Measurements from ENCODE around the gene RBX1.

RBX1 gene

DNA sequence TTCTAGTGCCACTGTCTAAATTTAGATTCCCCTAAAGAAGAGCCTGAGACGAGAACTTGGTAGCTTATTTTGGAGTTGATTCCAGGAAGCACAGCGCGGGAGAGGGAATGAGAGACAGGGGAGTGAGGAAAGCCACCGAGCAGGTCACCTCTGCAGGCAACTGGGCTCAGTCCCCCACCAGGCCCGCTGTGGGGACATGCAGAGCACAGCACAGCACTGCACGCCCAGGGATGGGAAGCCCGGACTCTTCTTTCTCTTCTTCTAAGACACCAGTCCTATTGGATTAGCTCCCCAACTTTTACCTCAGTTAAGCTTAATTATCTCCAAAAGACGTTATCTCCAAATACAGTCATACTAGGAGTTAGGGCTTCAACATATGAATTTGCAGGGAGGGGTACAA lies 28.7 kb downstream of the RBX1 start:
- no peak for DNase-seq (ENCODE audit: low read depth)
- no peak overlapping the region for H3K4me3 ChIP-seq (ENCODE audit: low read depth, low read length)
- TF ChIP-seq, protein P1, sequence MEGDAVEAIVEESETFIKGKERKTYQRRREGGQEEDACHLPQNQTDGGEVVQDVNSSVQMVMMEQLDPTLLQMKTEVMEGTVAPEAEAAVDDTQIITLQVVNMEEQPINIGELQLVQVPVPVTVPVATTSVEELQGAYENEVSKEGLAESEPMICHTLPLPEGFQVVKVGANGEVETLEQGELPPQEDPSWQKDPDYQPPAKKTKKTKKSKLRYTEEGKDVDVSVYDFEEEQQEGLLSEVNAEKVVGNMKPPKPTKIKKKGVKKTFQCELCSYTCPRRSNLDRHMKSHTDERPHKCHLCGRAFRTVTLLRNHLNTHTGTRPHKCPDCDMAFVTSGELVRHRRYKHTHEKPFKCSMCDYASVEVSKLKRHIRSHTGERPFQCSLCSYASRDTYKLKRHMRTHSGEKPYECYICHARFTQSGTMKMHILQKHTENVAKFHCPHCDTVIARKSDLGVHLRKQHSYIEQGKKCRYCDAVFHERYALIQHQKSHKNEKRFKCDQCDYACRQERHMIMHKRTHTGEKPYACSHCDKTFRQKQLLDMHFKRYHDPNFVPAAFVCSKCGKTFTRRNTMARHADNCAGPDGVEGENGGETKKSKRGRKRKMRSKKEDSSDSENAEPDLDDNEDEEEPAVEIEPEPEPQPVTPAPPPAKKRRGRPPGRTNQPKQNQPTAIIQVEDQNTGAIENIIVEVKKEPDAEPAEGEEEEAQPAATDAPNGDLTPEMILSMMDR (IDR thresholded peaks at IDR 0.05; ENCODE audit: low read depth, low read length, missing control alignments), result no peak

DNA sequence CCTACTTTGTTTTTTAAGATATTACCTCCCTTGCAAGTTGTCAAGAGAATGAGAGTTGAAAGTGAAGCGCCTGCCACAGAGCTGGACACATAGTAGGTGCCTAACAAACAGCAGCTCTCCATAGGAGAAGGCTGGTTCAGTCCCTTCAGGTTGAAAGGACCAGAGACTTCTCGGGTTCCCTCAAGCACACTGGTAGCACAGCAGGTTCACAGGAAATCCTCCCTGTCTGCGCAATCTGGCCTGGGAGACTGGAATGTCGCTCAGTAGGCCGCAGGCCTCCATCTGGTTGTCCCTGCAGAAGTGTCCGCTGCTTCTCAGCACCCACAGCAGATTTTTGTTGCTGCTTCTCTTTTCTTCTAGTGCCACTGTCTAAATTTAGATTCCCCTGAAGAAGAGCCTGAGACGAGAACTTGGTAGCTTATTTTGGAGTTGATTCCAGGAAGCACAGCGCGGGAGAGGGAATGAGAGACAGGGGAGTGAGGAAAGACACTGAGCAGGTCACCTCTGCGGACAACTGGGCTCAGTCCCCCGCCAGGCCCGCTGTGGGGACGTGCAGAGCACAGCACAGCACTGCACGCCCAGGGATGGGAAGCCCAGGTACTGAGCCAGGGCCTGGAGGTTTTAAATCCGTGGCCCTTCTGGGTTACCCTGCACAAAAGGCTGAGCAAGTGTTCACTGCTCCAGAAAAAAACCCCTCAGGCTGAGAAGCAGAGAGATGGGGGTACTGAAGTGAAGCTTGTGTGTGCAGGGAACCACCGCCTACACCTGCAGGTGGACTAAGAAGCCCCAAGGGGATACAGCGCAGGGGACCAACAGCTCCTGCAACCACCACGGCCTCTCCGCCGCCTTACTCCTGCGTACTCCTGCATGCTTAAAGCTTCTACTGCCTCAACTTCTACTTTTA lies 31.6 kb downstream of the RBX1 start:
- TF ChIP-seq, protein P1 (IDR thresholded peaks at IDR 0.05; ENCODE audit: low read depth, low read length, missing control alignments), result no peak
- H3K4me3 ChIP-seq (ENCODE audit: low read depth, low read length), result no peak overlapping the region
- DNase-seq (ENCODE audit: low read depth), result no peak

DNA sequence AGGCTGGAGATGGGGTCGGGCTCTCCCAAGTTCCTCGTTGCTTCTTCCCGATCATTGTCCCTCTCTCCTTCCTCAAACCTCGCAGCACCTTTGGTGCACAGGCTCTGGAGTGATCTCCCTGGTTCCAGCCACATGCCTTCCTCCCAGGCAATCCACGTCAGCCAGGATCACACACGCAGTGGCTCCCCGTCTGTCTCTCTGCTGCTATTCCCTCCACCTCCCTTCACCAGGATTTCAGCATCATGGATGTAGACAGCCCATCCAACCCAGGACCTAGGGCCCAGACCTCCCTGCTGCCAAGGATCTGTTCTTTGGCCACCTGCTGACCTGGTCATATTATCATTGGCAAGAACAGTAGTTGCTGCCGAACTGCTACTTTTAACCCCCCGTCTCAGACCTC lies 40.1 kb downstream of the RBX1 start:
- H3K4me3 ChIP-seq (ENCODE audit: low read depth, low read length), result no peak overlapping the region
- TF ChIP-seq, protein P1 (IDR thresholded peaks at IDR 0.05; ENCODE audit: low read depth, low read length, missing control alignments), result no peak
- no peak for DNase-seq (ENCODE audit: low read depth)

DNA sequence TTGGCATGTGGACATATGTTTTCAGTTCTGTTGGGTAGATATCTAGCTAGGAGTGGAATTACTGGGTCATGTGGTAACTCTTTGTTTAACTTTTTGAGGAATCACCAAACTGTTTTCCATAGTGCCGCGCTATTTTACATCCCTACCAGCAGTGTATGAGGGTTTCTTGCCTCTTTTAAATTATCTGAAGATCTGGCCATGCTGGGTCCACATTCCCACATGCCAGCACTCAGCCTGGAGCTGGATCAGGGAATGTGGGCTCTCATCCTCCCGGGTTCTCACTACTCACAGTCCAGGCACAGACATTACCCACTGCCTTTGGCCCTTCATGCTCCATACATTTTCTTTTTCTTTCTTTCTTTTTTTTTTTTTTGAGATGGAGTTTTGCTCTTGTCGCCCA lies 44.6 kb downstream of the RBX1 start:
- no peak overlapping the region for H3K4me3 ChIP-seq (ENCODE audit: low read depth, low read length)
- TF ChIP-seq, protein P1 (IDR thresholded peaks at IDR 0.05; ENCODE audit: low read depth, low read length, missing control alignments), result no peak
- DNase-seq (ENCODE audit: low read depth), result no peak

DNA sequence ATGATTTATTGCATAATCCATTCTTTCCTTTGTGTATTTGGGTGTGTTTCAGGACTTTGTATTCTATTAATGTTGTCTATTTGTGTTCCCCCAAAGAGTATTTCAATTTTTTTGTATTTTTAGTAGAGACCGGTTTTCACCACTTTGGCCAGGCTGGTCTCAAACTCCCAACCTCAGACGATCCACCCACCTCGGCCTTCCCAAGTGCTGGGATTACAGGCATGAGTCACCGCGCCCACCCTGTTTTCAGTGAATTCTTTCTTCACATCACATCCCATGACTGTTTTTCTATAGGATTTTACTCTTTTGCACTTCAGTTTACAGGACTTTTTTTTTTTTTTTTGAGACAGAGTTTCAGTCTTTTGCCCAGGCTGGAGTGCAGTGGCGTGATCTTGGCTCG lies 46.3 kb downstream of the RBX1 start:
- no peak overlapping the region for H3K4me3 ChIP-seq (ENCODE audit: low read depth, low read length)
- TF ChIP-seq, protein P1 (IDR thresholded peaks at IDR 0.05; ENCODE audit: low read depth, low read length, missing control alignments), result no peak
- DNase-seq (ENCODE audit: low read depth), result no peak

DNA sequence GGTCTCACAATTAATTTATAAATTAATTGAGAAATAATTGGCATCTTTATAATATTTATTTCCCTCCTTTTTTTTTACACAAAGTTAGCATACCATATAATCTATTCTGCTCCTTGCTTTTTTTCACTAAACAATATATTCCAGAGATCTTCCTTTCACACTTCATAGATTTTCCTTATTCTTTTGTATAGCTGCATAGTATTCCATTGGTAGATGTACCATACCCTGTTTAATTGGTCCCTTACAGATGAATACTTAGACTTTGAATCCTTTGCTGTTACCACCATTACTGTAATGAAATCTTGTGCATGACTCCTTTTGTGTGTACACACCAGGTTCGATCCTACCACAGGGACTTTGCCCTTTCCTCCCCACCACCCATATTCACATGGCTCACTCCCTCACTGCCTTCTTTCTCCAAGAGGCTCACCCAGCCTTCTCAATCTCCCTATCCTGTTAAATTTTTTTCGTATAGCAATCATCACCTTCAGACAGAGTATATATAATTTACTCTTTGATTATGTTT lies 48.9 kb downstream of the RBX1 start:
- TF ChIP-seq, protein P1 (IDR thresholded peaks at IDR 0.05; ENCODE audit: low read depth, low read length, missing control alignments), result no peak
- H3K4me3 ChIP-seq (ENCODE audit: low read depth, low read length), result no peak overlapping the region
- no peak for DNase-seq (ENCODE audit: low read depth)
